ENCODE results near the gene PIGO. TPM values are rescaled to one million over a fixed set of nuclear protein-coding genes. Genes with fewer than 3 reads are reported as not detected.

Gene PIGO
- total and polyA plus RNA-seq, 2 of the 4 experiments (the other 2 are of a cell fraction), result 9.3 to 18.2 TPM

- Histone ChIP-seq H3K27me3 (ENCODE audit: control insufficient read depth, insufficient read depth, low read length) (no peaks in the 10 kb centered on the region), H3K4me1 (ENCODE audit: control insufficient read depth, insufficient read depth, low read length) (no peaks in the 10 kb centered on the region), H3K18ac (ENCODE audit: low read depth, low read length) (no peak overlapping the region), H3K56ac (ENCODE audit: extremely low read depth, insufficient read depth, low read length) (no peak overlapping the region), H3K36me3 (ENCODE audit: control insufficient read depth, insufficient read depth, low read length) (peaks cover 34% of the 10 kb centered on the region), H3K79me1 (ENCODE audit: low read depth in 1 of 2, low read length in 2 of 2) (peaks cover 9 to 32% of the 10 kb centered on the region in 2 experiments), H2BK15ac (ENCODE audit: low read depth, low read length) (no peak overlapping the region), H4K8ac (ENCODE audit: low read depth in 2 of 2, low read length in 2 of 2) (0 out of 4 replicates have a peak overlapping the region, but pooled peaks of 1 of the 2 experiments have one; percentile 21), H2AK9ac (replicated peaks; ENCODE audit: low read depth, low read length, poor library complexity) (no peak overlapping the region), H2AK5ac (ENCODE audit: low read depth, low read length) (no peak overlapping the region), H4K91ac (ENCODE audit: insufficient read depth, low read depth, low read length) (no peak overlapping the region), H4K5ac (ENCODE audit: low read depth, low read length) (no peak overlapping the region), H3K9me3 (ENCODE audit: control insufficient read depth, insufficient read depth, low read length) (no peaks in the 10 kb centered on the region), H2BK120ac (ENCODE audit: low read depth, low read length) (no peak overlapping the region), H2BK20ac (ENCODE audit: low read depth, low read length) (no peak overlapping the region), H3K4ac (ENCODE audit: low read depth, low read length) (no peak overlapping the region), H3K27ac (ENCODE audit: insufficient read depth, low read length) (no peak overlapping the region), H3K14ac (replicated peaks; ENCODE audit: low read depth, low read length) (no peak overlapping the region), H2BK5ac (ENCODE audit: low read depth, low read length, poor library complexity, severe bottlenecking) (peak overlapping the region; percentile 31), H2AFZ (replicated peaks; ENCODE audit: low read length, poor library complexity) (no peak overlapping the region), H3K23ac (ENCODE audit: low read depth, low read length) (no peak overlapping the region), H3K4me3 (ENCODE audit: insufficient read depth, low read depth, low read length) (no peak overlapping the region), H3K9ac (ENCODE audit: low read depth, low read length) (no peak overlapping the region), H3K4me2 (ENCODE audit: low read depth, low read length) (no peak overlapping the region), H4K20me1 (ENCODE audit: insufficient read depth, low read length) (peaks cover 10% of the 10 kb centered on the region; the same call in 1 of the 2 replicates), H3K9me1 (ENCODE audit: insufficient read depth, low read length) (no peaks in the 10 kb centered on the region)
- DNase-seq (peak; percentile 57), ATAC-seq (ENCODE audit: low read depth) (peak; percentile 76)
- dilution Hi-C loops (cut with HindIII; ENCODE audit: low sequenced_read_pairs, unreplicated experiment) (no loop called here), intact Hi-C loops (cut with micrococcal nuclease) (loop anchor here (1.0 kb wide), 1 partner anchor 152 kb away; no protein-coding TSS in a partner anchor), in situ Hi-C loops (cut with MboI; ENCODE audit: low sequenced_read_pairs) (no loop called here)
- BruUV-seq (replicated peaks), result no TSS peak
- POLR2A ChIA-PET (ENCODE audit: unreplicated experiment), result interaction anchor here (1.0 kb wide), 1 partner anchor 21 kb away, joined by 4 read pairs; the partner anchor contains the start of gene VCP
- CTCF ChIA-PET, result interaction anchor here (0.5 to 1.6 kb wide), 11 partner anchors 9 to 152 kb away, joined by 3 to 12 read pairs (median 3); a partner anchor contains a TSS
- TF ChIP-seq MXI1 (IDR thresholded peaks at IDR 0.05; ENCODE audit: borderline replicate concordance, low read depth, low read length) (no peak), RAD21 (IDR thresholded peaks at IDR 0.05; ENCODE audit: low read length) (peak; percentile 56), SMC3 (IDR thresholded peaks at IDR 0.05; ENCODE audit: low read depth, low read length) (peak; percentile 62), CTCF (conservative IDR thresholded peaks at IDR 0.05; ENCODE audit: low read depth, low read length) (peak; percentile 56)
- 80% methylated on average over 1 of the region's 7 CpGs; no CpG with 5 or more reads in 1 of the 2 experiments for WGBS, 2 experiments (ENCODE audit: extremely low coverage in 2 of 2, insufficient read length in 1 of 2)
These were observed 45.1 kb downstream of the PIGO start for GRCh38 chr9:35051069-35051967.
